Upper lobe of left lung (tissue), 6 donors: ENCODE results near the gene ANKS1B. TPM values are rescaled to one million over a fixed set of nuclear protein-coding genes. Genes with fewer than 3 reads are reported as not detected.

Experiments used
- ATAC-seq, 2 donors: fragments of 200-7000 bp; cut with Tn5 transposase; one replicate each; pipeline ENCODE4 v1.9.1; 2022; ENCODE audit warnings: mild to moderate bottlenecking in 2 of 2, moderate library complexity in 2 of 2; ENCODE audit not compliant: low FRiP score in 2 of 2
- DNase-seq, 2 donors: peaks; one replicate each; pipeline ENCODE4 v3.0.0-alpha.2; 2019 to 2020
- H3K27ac ChIP-seq, 4 donors: fragments of 200-600 bp; sonication (generic); one replicate each; pipeline ENCODE4 v1.5.1; 2016 to 2019
- H3K27me3 ChIP-seq, 4 donors: fragments of 200-600 bp; sonication (generic); one replicate each; pipeline ENCODE4 v1.5.1; 2017 to 2019
- H3K36me3 ChIP-seq, 4 donors: fragments of 200-600 bp; sonication (generic); one replicate each; pipeline ENCODE4 v1.5.1; 2016 to 2019
- H3K4me1 ChIP-seq, 4 donors: fragments of 200-600 bp; sonication (generic); one replicate each; pipeline ENCODE4 v1.5.1; 2018 to 2019
- H3K4me3 ChIP-seq, 4 donors: fragments of 200-600 bp; sonication (generic); one replicate each; pipeline ENCODE4 v1.5.1; 2017 to 2019; ENCODE audit warnings: mild to moderate bottlenecking in 2 of 4, moderate library complexity in 1 of 4
- H3K9me3 ChIP-seq, 4 donors: fragments of 200-600 bp; sonication (generic); one replicate each; pipeline ENCODE4 v1.5.1; 2018 to 2019
- CTCF ChIP-seq, 6 experiments: fragments of 450-650 bp in 4 of 6; fragments of 200-600 bp in 2 of 6; sonication (generic) in 2 of 6; IDR thresholded peaks; one replicate each; pipeline ENCODE4 v1.5.1; 2016 to 2019; ENCODE audit warnings: antibody characterized with exemption in 6 of 6
- EP300 ChIP-seq, 4 donors: sonication (generic); formaldehyde crosslinking; IDR thresholded peaks; one replicate each; pipeline ENCODE4 v1.5.1; 2017; ENCODE audit warnings: antibody characterized with exemption in 4 of 4, control low read depth in 2 of 4
- POLR2A ChIP-seq, 4 donors: fragments of 450-650 bp; IDR thresholded peaks; one replicate each; pipeline ENCODE4 v1.5.1; 2016 to 2017; ENCODE audit warnings: antibody characterized with exemption in 4 of 4, mild to moderate bottlenecking in 2 of 4
- POLR2AphosphoS5 ChIP-seq, 2 donors: sonication (generic); formaldehyde crosslinking; IDR thresholded peaks; one replicate each; pipeline ENCODE4 v1.5.1; 2017; ENCODE audit warnings: antibody characterized with exemption in 2 of 2
- WGBS, 2 donors: methylation state at CpG; one replicate each; pipeline ENCODE4 v1.1.5; 2017 to 2018; 5-methylcytosine and 5-hydroxymethylcytosine counted together
- total RNA-seq, 6 donors: library from RNA; depleted of rRNA in 4 of 6; stranded (reverse); fragments of >200 nt in 4 of 6; gene quantifications; one replicate each; pipeline versions ENCODE4 v1.1.0 to v1.2.1, GENCODE V29; 2016 to 2021
- donor health status: DM: no; HTN: no; CAD: no; lungs with moderate emphysema.
- donor health status: DM: no; HTN: yes; CAD: no; lungs with severe emphysema.

ANKS1B gene
- total RNA-seq, 6 donors from 2014 or later, result 5.1 to 23.7 (median 7.2) TPM

GRCh38 chr12:98903875-98904274 is 1080.9 kb downstream of the ANKS1B start:
- DNase-seq, result no peak

GRCh38 chr12:98901189-98901588 is 1083.5 kb downstream of the ANKS1B start:
- Histone ChIP-seq H3K27ac (no peak overlapping the region), H3K4me1 (no peaks in the 10 kb centered on the region), H3K4me3 (no peak overlapping the region), H3K27me3 (peaks cover 0 to 1% (median 0%) of the 10 kb centered on the region in 4 donors), H3K36me3 (no peaks in the 10 kb centered on the region), H3K9me3 (no peaks in the 10 kb centered on the region)
- ATAC-seq (no peak), DNase-seq (no peak)
- TF ChIP-seq EP300 (IDR thresholded peaks at IDR 0.05), result no peak
- TF ChIP-seq CTCF (IDR thresholded peaks at IDR 0.05), result no peak
- TF ChIP-seq POLR2A (IDR thresholded peaks at IDR 0.05), result no peak
- no peak for TF ChIP-seq POLR2AphosphoS5 (IDR thresholded peaks at IDR 0.05)
- 29 to 42% methylated on average over 2 of the region's 2 CpGs for WGBS, 2 donors

More at GRCh38 chr12:98903875-98904274, 1080.9 kb downstream of the ANKS1B start:
- no peaks in the 10 kb centered on the region for H3K27me3 ChIP-seq
- H3K36me3 ChIP-seq, result no peaks in the 10 kb centered on the region
- no peak overlapping the region for H3K4me3 ChIP-seq
- TF ChIP-seq POLR2A (IDR thresholded peaks at IDR 0.05) (no peak), EP300 (IDR thresholded peaks at IDR 0.05) (no peak), POLR2AphosphoS5 (IDR thresholded peaks at IDR 0.05) (no peak), CTCF (IDR thresholded peaks at IDR 0.05) (no peak)
- H3K27ac ChIP-seq, result no peak overlapping the region
- no peak for ATAC-seq
- H3K4me1 ChIP-seq, result no peaks in the 10 kb centered on the region
- H3K9me3 ChIP-seq, result no peaks in the 10 kb centered on the region

GRCh38 chr12:98896938-98897337 is 1087.8 kb downstream of the ANKS1B start:
- DNase-seq (no peak), ATAC-seq (no peak)
- WGBS, 2 donors, result 5 to 18% methylated on average over 3 of the region's 3 CpGs
- Histone ChIP-seq H3K36me3 (no peaks in the 10 kb centered on the region), H3K9me3 (no peaks in the 10 kb centered on the region), H3K27ac (no peak overlapping the region), H3K27me3 (peaks cover 0 to 19% (median 8%) of the 10 kb centered on the region in 4 donors), H3K4me3 (no peak overlapping the region), H3K4me1 (peaks cover 0 to 12% (median 5%) of the 10 kb centered on the region in 4 donors)
- no peak for TF ChIP-seq POLR2AphosphoS5 (IDR thresholded peaks at IDR 0.05)
- no peak for TF ChIP-seq POLR2A (IDR thresholded peaks at IDR 0.05)
- TF ChIP-seq CTCF (IDR thresholded peaks at IDR 0.05), result no peak
- TF ChIP-seq EP300 (IDR thresholded peaks at IDR 0.05), result no peak

- peaks cover 0 to 12% (median 5%) of the 10 kb centered on the region in 4 donors for H3K4me1 ChIP-seq
- TF ChIP-seq EP300 (IDR thresholded peaks at IDR 0.05) (no peak), CTCF (IDR thresholded peaks at IDR 0.05) (no peak), POLR2AphosphoS5 (IDR thresholded peaks at IDR 0.05) (no peak), POLR2A (IDR thresholded peaks at IDR 0.05) (no peak)
- H3K4me3 ChIP-seq, result peak overlapping the region in 3 of 4 donors; percentile 15 to 19 (median 18)
- no peak overlapping the region for H3K27ac ChIP-seq
- peaks cover 0 to 19% (median 8%) of the 10 kb centered on the region in 4 donors for H3K27me3 ChIP-seq
- no peaks in the 10 kb centered on the region for H3K36me3 ChIP-seq
- 3 to 4% methylated on average over 3 to 33 of the region's 60 CpGs for WGBS, 2 donors
- H3K9me3 ChIP-seq, result no peaks in the 10 kb centered on the region
- peak in 1 of 2 donors; percentile 80 for DNase-seq
- ATAC-seq, result peak in 1 of 2 donors; percentile 12
Measured at GRCh38 chr12:98895086-98895651, 1089.6 kb downstream of the ANKS1B start.
